Astrocyte of the spinal cord (primary cell): Measurements from ENCODE around the gene CENPT.
A peak's percentile ranks its signal among the peaks of the same experiment; 100 is the strongest.
"Not testable (repeated sequence)": the region's sequence is repeated elsewhere in the genome, so short reads cannot be mapped to it uniquely, and the experiment has no call there.

Experiments used
- DNase-seq: peaks from one replicate; pipeline ENCODE4 v3.0.0; 2011; ENCODE audit warnings: low read depth, low spot score
- H3K4me3 ChIP-seq: 2 replicates; pipeline ENCODE4 v1.5.1; 2011; ENCODE audit warnings: low read depth, mild to moderate bottlenecking, low read length, moderate library complexity
- in situ Hi-C: cut with HindIII; loops from 2 replicates; pipeline ENCODE4 v1.10.0; 2017; ENCODE audit warnings: low sequenced_read_pairs
- TF ChIP-seq, protein P1 (sequence below): IDR thresholded peaks from 2 replicates; pipeline ENCODE4 v1.5.1; 2012; ENCODE audit warnings: low read depth, mild to moderate bottlenecking, low read length, inconsistent platforms

Gene CENPT

DNA sequence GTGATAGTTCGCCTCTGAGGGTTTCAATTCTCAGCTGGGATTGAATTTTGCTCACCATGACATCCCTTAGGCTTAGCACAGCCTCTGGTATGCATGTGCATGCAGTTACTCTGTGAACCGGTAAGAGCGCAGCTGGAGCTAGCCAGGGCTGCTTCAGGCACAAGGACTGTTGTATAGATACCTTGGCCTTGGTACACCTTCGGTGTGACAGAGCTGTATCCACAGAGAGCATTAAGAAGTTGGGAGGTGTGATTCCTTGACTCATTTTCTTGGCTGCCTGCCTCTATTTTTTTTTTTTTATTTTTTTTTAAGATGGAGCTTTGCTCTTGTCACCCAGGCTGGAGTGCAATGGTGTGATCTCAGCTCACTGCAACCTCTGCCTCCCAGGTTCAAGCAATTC is 3.0 kb downstream of the CENPT start:
- no peak overlapping the region for H3K4me3 ChIP-seq
- in situ Hi-C loops = no loop called here
- DNase-seq = no peak
- TF ChIP-seq, protein P1, sequence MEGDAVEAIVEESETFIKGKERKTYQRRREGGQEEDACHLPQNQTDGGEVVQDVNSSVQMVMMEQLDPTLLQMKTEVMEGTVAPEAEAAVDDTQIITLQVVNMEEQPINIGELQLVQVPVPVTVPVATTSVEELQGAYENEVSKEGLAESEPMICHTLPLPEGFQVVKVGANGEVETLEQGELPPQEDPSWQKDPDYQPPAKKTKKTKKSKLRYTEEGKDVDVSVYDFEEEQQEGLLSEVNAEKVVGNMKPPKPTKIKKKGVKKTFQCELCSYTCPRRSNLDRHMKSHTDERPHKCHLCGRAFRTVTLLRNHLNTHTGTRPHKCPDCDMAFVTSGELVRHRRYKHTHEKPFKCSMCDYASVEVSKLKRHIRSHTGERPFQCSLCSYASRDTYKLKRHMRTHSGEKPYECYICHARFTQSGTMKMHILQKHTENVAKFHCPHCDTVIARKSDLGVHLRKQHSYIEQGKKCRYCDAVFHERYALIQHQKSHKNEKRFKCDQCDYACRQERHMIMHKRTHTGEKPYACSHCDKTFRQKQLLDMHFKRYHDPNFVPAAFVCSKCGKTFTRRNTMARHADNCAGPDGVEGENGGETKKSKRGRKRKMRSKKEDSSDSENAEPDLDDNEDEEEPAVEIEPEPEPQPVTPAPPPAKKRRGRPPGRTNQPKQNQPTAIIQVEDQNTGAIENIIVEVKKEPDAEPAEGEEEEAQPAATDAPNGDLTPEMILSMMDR = no peak

DNA sequence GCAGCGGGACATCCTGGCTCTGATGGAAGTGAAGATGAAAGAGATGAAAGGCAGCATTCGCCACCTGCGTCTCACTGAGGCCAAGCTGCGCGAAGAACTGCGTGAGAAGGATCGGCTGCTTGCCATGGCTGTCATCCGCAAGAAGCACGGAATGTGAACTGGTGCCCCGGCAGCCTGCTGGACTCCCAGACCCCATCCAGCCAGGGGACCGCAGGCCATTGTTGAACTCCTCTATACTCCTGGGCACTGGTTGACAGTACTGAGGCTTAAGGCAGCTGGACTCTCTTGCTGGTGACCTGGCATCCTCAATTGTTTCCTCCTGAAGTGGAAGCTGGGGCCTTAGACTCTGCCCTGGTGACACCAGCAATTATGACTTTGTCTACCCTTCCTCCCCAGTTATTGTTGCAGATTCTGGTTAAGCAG is 4.1 kb downstream of the CENPT start:
- TF ChIP-seq, protein P1 = no peak
- DNase-seq = no peak
- H3K4me3 ChIP-seq = peak overlapping the region; percentile 90
- in situ Hi-C loops = no loop called here

DNA sequence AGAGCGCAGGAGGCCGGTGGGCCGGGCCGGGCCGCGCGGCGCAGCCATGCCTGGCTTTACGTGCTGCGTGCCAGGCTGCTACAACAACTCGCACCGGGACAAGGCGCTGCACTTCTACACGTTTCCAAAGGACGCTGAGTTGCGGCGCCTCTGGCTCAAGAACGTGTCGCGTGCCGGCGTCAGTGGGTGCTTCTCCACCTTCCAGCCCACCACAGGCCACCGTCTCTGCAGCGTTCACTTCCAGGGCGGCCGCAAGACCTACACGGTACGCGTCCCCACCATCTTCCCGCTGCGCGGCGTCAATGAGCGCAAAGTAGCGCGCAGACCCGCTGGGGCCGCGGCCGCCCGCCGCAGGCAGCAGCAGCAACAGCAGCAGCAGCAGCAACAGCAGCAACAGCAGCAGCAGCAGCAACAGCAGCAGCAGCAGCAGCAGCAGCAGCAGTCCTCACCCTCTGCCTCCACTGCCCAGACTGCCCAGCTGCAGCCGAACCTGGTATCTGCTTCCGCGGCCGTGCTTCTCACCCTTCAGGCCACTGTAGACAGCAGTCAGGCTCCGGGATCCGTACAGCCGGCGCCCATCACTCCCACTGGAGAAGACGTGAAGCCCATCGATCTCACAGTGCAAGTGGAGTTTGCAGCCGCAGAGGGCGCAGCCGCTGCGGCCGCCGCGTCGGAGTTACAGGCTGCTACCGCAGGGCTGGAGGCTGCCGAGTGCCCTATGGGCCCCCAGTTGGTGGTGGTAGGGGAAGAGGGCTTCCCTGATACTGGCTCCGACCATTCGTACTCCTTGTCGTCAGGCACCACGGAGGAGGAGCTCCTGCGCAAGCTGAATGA is 4.8 kb downstream of the CENPT start:
- H3K4me3 ChIP-seq = peak overlapping the region; percentile 90
- TF ChIP-seq, protein P1 = peak; percentile 46
- in situ Hi-C loops = no loop called here
- DNase-seq = peak; percentile 58

DNA sequence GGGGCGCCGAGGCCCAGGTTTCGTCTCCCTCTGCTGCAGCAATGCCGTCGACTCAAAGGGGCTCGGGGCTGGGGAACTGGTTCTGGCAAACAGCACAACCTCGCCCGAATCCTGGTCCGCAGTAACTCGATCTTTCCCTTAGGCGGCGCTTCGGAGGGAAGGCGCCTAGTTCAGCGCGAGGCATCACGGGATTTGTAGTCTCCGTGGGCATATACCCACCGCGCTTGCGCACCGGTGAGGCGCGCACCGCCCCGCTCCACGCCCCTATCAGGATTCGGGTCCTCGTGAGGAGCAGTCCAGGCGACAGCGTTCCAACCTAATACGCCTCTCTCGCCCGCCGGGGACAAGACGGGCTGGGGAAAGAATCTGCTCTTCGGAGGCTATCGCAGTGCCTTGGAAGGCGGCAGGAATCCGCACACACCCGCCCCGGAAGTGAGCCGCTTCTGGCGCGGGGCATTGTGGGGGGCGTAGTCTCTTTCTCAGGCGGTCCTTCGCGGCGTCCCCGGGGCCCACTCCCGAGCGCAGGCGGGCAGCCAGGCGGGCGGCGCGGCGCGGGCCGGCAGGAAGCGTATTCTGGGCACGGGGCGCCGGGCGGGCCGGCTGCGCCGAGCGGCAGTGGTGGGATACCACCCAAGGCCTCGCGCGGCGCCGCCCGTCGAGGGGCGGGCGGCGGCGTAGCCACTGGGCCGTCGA is 5.5 kb downstream of the CENPT start, which contains the start of gene THAP11:
TSS of gene THAP11 (plus strand) at position 505 of the 693 bp plus-strand sequence. CDS start 235 bp downstream, outside the sequence.
- peak; percentile 95 for DNase-seq
- in situ Hi-C loops = no loop called here
- H3K4me3 ChIP-seq = peak within 1 kb of the TSS; percentile 90
- TF ChIP-seq, protein P1 = peak; percentile 88

DNA sequence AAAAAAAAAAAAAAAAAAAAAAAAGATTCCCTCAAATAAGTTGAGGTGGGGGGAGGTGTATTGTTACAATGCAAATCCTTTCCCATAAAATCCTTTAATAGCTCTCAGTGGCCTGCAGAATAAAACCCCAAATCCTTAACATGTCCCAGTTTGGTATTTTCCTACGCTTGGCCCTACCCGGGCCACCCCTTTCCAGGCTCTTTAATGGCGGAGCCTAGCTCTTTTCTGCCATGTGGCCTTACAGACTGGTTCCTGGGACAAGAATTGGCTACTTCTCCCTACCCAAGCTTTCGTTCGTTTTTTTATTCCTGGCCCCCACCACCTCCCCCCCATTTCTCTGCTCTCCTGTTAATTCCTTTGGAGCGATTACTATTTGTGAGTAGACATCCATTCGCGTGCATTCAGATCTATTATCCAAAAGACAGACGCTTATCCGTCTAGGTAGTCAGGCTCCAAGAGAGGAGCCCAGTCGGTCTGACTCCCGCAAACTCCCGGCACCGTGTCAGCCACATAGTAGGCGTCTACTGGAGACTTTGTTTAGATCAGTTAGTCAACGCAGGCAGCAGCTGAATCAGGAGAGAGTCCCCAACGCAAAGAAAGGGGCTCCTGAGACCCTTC is 6.2 kb downstream of the CENPT start:
- peak overlapping the region; percentile 90 for H3K4me3 ChIP-seq
- TF ChIP-seq, protein P1 = no peak
- no peak for DNase-seq
- in situ Hi-C loops = no loop called here

DNA sequence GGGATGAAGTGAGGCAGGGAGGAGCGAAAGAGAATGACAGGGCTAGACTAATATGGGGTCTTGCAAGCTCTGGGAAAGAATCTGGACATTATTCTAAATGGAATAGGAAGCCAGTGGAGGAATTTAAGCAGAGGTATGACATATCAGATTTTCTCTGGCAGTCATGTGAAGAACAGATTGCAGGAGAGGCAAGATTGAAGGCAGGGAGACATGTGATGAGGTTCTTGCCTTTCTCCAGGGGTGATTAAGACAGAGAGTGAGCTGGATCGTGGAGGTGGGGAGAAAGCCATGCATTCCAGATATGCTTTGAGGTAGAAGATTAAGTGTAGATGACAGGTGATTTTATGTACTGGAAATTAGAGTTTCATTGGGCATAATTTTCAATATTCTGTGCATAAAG is 9.7 kb downstream of the CENPT start:
- no peak overlapping the region for H3K4me3 ChIP-seq
- in situ Hi-C loops = no loop called here

DNA sequence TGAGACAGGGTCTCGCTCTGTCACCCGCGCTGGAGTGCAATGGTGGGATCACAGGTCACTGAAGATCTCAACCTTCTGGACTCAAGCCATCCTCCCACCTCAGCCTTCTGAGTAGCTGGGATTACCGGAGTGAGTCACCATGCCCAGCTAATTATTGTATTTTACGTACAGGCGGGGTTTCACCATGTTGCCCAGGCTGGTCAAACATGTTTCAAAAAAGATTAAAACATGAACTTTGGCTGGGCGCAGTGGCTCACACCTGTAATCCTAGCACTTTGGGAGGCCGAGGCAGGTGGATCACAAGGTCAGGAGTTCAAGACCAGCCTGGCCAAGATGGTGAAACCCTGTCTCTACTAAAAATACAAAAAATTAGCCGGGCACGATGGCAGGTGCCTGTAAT is 10.3 kb downstream of the CENPT start:
- H3K4me3 ChIP-seq, DNase-seq, in situ Hi-C loops: not testable (repeated sequence)

More for the DNA sequence above, 9.7 kb downstream of the CENPT start:
- DNase-seq = no peak
- TF ChIP-seq, protein P1 = no peak
